Parathyroid adenoma (tissue), 2 donors: ENCODE data around the gene SPTBN5.

Source experiments
- H2AFZ ChIP-seq: fragments of 300-600 bp; sonication (generic); one replicate; pipeline ENCODE4 v1.7.0; 2017; ENCODE audit warnings: antibody characterized with exemption, mild to moderate bottlenecking
- H3K27ac ChIP-seq: fragments of 300-600 bp; sonication (generic); one replicate; pipeline ENCODE4 v1.7.0; 2017
- H3K27me3 ChIP-seq: fragments of 300-600 bp; sonication (generic); one replicate; pipeline ENCODE4 v1.7.0; 2017; ENCODE audit warnings: low read length; ENCODE audit not compliant: control insufficient read depth, insufficient read depth
- H3K36me3 ChIP-seq: fragments of 300-600 bp; sonication (generic); one replicate; pipeline ENCODE4 v1.7.0; 2017; ENCODE audit warnings: low read length; ENCODE audit not compliant: control insufficient read depth, insufficient read depth
- H3K4me1 ChIP-seq: fragments of 300-600 bp; sonication (generic); one replicate; pipeline ENCODE4 v1.7.0; 2017; ENCODE audit warnings: control low read depth
- H3K4me2 ChIP-seq: fragments of 300-600 bp; sonication (generic); one replicate; pipeline ENCODE4 v1.7.0; 2017; ENCODE audit warnings: low read length
- H3K4me3 ChIP-seq: fragments of 300-600 bp; sonication (generic); one replicate; pipeline ENCODE4 v1.7.0; 2017; ENCODE audit warnings: low read depth, low read length
- H3K79me2 ChIP-seq: fragments of 300-600 bp; sonication (generic); one replicate; pipeline ENCODE4 v1.7.0; 2017; ENCODE audit warnings: control low read depth
- H3K9ac ChIP-seq: fragments of 300-600 bp; sonication (generic); one replicate; pipeline ENCODE4 v1.7.0; 2017; ENCODE audit warnings: mild to moderate bottlenecking
- H3K9me3 ChIP-seq: fragments of 300-600 bp; sonication (generic); one replicate; pipeline ENCODE4 v1.7.0; 2017; ENCODE audit warnings: low read length; ENCODE audit not compliant: control insufficient read depth
- CTCF ChIP-seq: fragments of 300-600 bp; sonication (generic); IDR thresholded peaks from one replicate; pipeline ENCODE4 v1.7.0; 2017; ENCODE audit warnings: antibody characterized with exemption, mild to moderate bottlenecking
- donor health status: primary hyperparathyroidism.

SPTBN5 gene

GRCh38 chr15:41939986-41940385 lies 46.1 kb upstream of the SPTBN5 start:
- no peaks in the 10 kb centered on the region for H3K36me3 ChIP-seq
- H3K4me3 ChIP-seq = no peak overlapping the region
- no peak for TF ChIP-seq CTCF
- H3K27me3 ChIP-seq = no peaks in the 10 kb centered on the region
- peaks cover 3% of the 10 kb centered on the region for H3K79me2 ChIP-seq
- no peak overlapping the region for H3K27ac ChIP-seq
- no peak overlapping the region for H2AFZ ChIP-seq
- H3K4me2 ChIP-seq = no peak overlapping the region
- H3K4me1 ChIP-seq = peaks cover 2% of the 10 kb centered on the region
- no peak overlapping the region for H3K9ac ChIP-seq
- H3K9me3 ChIP-seq = no peaks in the 10 kb centered on the region

- no peak for TF ChIP-seq CTCF
- Histone ChIP-seq H3K4me3 (no peak overlapping the region), H3K9ac (no peak overlapping the region), H3K27ac (peak overlapping the region; percentile 74), H3K27me3 (no peaks in the 10 kb centered on the region), H3K79me2 (no peaks in the 10 kb centered on the region), H3K9me3 (no peaks in the 10 kb centered on the region), H2AFZ (no peak overlapping the region), H3K36me3 (no peaks in the 10 kb centered on the region), H3K4me1 (no peaks in the 10 kb centered on the region), H3K4me2 (no peak overlapping the region)
Observed at GRCh38 chr15:41937568-41937923, 43.7 kb upstream of the SPTBN5 start.

DNA sequence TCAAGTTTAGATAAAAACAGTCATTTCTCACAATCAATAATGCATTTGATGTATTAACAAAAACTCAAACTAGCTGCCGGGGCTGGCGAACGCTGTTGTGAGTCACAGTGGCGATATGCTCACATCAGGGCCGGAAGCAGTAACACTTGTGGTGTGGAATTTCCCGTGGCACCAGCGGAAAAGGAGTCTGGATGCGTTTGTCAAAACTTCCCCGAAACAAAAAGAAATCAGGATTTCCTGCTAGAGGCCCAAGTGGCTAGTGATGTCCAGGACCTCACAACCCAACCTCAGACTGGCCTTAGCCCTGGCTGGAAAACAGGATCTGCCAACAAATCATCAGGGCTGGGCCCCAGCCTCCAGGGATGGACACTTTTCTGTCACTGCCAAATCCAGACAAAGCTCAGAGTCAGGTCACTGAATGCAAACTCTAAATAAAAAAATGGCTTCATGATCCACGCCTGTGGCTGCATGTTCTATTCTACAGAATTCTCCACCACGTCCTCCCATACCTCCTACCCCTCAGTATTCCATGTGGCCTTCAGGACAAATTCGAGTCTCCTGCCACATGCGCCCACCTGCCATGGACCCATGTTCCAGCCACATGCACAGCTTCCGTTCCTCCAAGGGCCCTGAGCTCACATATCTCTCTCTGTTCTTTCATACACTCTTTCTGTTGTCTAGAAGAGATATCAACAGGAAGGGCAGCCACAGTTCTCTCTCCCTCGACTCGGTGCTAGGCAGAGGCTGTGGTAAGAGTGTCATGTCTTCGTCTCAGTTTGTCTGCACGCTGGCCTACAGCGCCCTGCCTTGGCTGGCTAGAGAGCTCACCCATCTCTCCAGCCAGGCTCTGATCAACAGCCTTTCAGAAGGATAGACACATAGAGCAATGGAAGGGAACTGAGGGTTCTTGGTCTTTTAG lies 43.1 kb upstream of the SPTBN5 start:
- Histone ChIP-seq H3K4me3 (no peak overlapping the region), H3K9ac (no peak overlapping the region), H3K4me2 (no peak overlapping the region), H3K79me2 (no peaks in the 10 kb centered on the region), H3K27ac (peak overlapping the region; percentile 74), H3K27me3 (no peaks in the 10 kb centered on the region), H3K36me3 (no peaks in the 10 kb centered on the region), H3K9me3 (no peaks in the 10 kb centered on the region), H2AFZ (no peak overlapping the region), H3K4me1 (no peaks in the 10 kb centered on the region)
- TF ChIP-seq CTCF = no peak

DNA sequence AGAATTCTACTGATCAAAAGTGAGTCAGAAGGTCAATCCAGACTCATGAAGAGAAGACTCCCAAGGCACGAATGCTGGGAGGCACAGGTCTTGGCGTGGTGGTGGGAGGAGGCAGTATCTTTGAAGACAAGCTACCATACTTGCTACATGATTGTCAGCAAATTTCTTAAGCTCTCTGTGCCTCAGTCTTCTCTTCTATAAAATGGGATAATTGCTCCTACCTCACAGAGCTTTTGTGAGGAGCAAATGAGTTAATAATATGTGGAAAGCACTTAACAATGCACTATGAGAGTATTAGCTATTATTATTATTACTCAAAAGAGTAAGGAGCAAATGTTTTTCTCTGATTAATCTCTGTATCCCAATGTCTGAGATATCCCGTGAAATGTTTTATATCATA lies 42.3 kb upstream of the SPTBN5 start:
- H3K9me3 ChIP-seq = no peaks in the 10 kb centered on the region
- H3K27me3 ChIP-seq = no peaks in the 10 kb centered on the region
- H3K4me1 ChIP-seq = no peaks in the 10 kb centered on the region
- H2AFZ ChIP-seq = no peak overlapping the region
- no peak overlapping the region for H3K9ac ChIP-seq
- no peak overlapping the region for H3K4me2 ChIP-seq
- no peak overlapping the region for H3K4me3 ChIP-seq
- H3K27ac ChIP-seq = peak overlapping the region; percentile 63
- H3K79me2 ChIP-seq = no peaks in the 10 kb centered on the region
- no peaks in the 10 kb centered on the region for H3K36me3 ChIP-seq
- TF ChIP-seq CTCF = no peak

GRCh38 chr15:41935566-41936020 lies 41.7 kb upstream of the SPTBN5 start:
- Histone ChIP-seq H3K4me1 (no peaks in the 10 kb centered on the region), H3K27me3 (no peaks in the 10 kb centered on the region), H3K4me2 (no peak overlapping the region), H3K9me3 (no peaks in the 10 kb centered on the region), H3K79me2 (no peaks in the 10 kb centered on the region), H3K4me3 (no peak overlapping the region), H2AFZ (no peak overlapping the region), H3K36me3 (no peaks in the 10 kb centered on the region), H3K27ac (peak overlapping the region; percentile 63), H3K9ac (no peak overlapping the region)
- no peak for TF ChIP-seq CTCF
